Measurements from ENCODE around the gene AIP. TPM values are rescaled to one million over a fixed set of nuclear protein-coding genes. Genes with fewer than 3 reads are reported as not detected.

AIP gene
- total and polyA plus RNA-seq, 2 donors (not counting 3 experiments of a cell fraction or from before 2014, with no cell fraction given) = 46.3 to 114 TPM

- H3K36me3 ChIP-seq (ENCODE audit: control insufficient read depth in 2 of 2, extremely low read depth in 1 of 2, insufficient read depth in 2 of 2, low read length in 2 of 2) = no peaks in the 10 kb centered on the region
- H3K4me1 ChIP-seq (ENCODE audit: control insufficient read depth, extremely low read depth, insufficient read depth, low read length) = peaks cover 7% of the 10 kb centered on the region
- no peaks in the 10 kb centered on the region for H3K9me1 ChIP-seq (replicated peaks; ENCODE audit: control insufficient read depth, extremely low read depth, insufficient read depth, low read length)
- H4K20me1 ChIP-seq (replicated peaks; ENCODE audit: control insufficient read depth, extremely low read depth, insufficient read depth, low read length) = no peaks in the 10 kb centered on the region
- H3K4me2 ChIP-seq (ENCODE audit: insufficient read depth, low read length) = no peak overlapping the region
- H3K79me2 ChIP-seq (ENCODE audit: control insufficient read depth, insufficient read depth, low read length) = no peaks in the 10 kb centered on the region
- dilution Hi-C loops (cut with MboI; ENCODE audit: extremely low pct_ligation_motif_present, low sequenced_read_pairs) (no loop called here), intact Hi-C loops (cut with micrococcal nuclease) (no loop called here)
- H2AFZ ChIP-seq (ENCODE audit: low read depth, low read length) = no peak overlapping the region
- ChIA-PET CTCF (no interaction called here), POLR2A (no interaction called here)
- no peaks in the 10 kb centered on the region for H3K27me3 ChIP-seq (ENCODE audit: control insufficient read depth in 2 of 2, insufficient read depth in 2 of 2, low read length in 2 of 2)
- TF ChIP-seq GATA2 (IDR thresholded peaks at IDR 0.05; ENCODE audit: insufficient read depth, insufficient read length, low read depth, low read length) (no peak), POLR2AphosphoS5 (IDR thresholded peaks at IDR 0.05; ENCODE audit: insufficient read depth, low read depth, low read length) (no peak), FOS (IDR thresholded peaks at IDR 0.05; ENCODE audit: borderline replicate concordance, insufficient read depth, low read length) (no peak), MYC (IDR thresholded peaks at IDR 0.05; ENCODE audit: low read depth, low read length) (no peak), CTCF (IDR thresholded peaks at IDR 0.05; ENCODE audit: extremely low read depth in 1 of 2, insufficient read depth in 1 of 2, low read depth in 1 of 2, low read length in 2 of 2) (no peak), JUN (IDR thresholded peaks at IDR 0.05; ENCODE audit: borderline replicate concordance, insufficient read depth, insufficient read length, low read depth) (no peak), EZH2 (IDR thresholded peaks at IDR 0.05; ENCODE audit: borderline replicate concordance, low read depth, low read length, severe bottlenecking) (no peak), MAX (IDR thresholded peaks at IDR 0.05; ENCODE audit: insufficient read depth, insufficient read length) (no peak), POLR2A (IDR thresholded peaks at IDR 0.05; ENCODE audit: low read depth, low read length) (no peak)
- no peak for DNase-seq (ENCODE audit: low read depth, low spot score)
- no peak overlapping the region for H3K27ac ChIP-seq (ENCODE audit: insufficient read depth, low read depth, low read length)
- no peak overlapping the region for H3K4me3 ChIP-seq (replicated peaks in 1 of 3; ENCODE audit: insufficient read depth in 1 of 3, low read depth in 1 of 3, low read length in 3 of 3)
- H3K9ac ChIP-seq (replicated peaks; ENCODE audit: extremely low read depth, insufficient read depth, low read length) = no peak overlapping the region
- FAIRE-seq = no peak
- H3K9me3 ChIP-seq (replicated peaks; ENCODE audit: control insufficient read depth, insufficient read depth, low read length) = no peaks in the 10 kb centered on the region
- BruUV-seq (replicated peaks) = no TSS peak
These were observed 34.6 kb upstream of the AIP start for GRCh38 chr11:67448220-67448609.

Data from endothelial cell of umbilical vein (primary cell).